HepG2 (cell line): ENCODE results near the gene C1S. TPM values are rescaled to one million over a fixed set of nuclear protein-coding genes. Genes with fewer than 3 reads are reported as not detected.

Experiments used
- ATAC-seq: fragments of 200-7000 bp; cut with Tn5 transposase; 3 replicates; pipeline ENCODE4 v1.9.1; 2020; ENCODE audit warnings: mild to moderate bottlenecking, moderate library complexity
- BruUV-seq: library from RNA; stranded (reverse); fragments of 400-500 nt; replicated peaks from 2 replicates; lab custom pipeline; 2021; lab: Mats Ljungman, UMichigan
- CTCF ChIA-PET: fragments of 300-600 bp; formaldehyde crosslinking; extraction: SDS; loops from one replicate; lab custom pipeline; 2021; ENCODE audit warnings: low total read pairs, inconsistent platforms, low intra/inter-chr PET ratio; lab: Yijun Ruan, JAX
- POLR2A ChIA-PET: fragments of 350-600 bp; sonication (Branson Sonifier 250); formaldehyde crosslinking; loops from one replicate; lab custom pipeline; 2020; ENCODE audit warnings: antibody characterized with exemption, inconsistent platforms; lab: Yijun Ruan, JAX
- DNase-seq: peaks from one replicate; pipeline ENCODE4 v3.0.0-alpha.2; 2015; ENCODE audit warnings: low spot score
- FAIRE-seq: peaks from 3 replicates; lab custom pipeline; 2011; peaks lifted over from hg19 to GRCh38; lab: Jason Lieb, UNC
- H2AFZ ChIP-seq: one replicate; pipeline ENCODE4 v1.6.1; 2011; ENCODE audit warnings: low read length, inconsistent platforms
- H3K27ac ChIP-seq: fragments of 300-600 bp; 3 replicates; pipeline ENCODE4 v1.8.0; 2011; ENCODE audit warnings: mixed run types, mild to moderate bottlenecking, mixed read lengths, low read length, inconsistent platforms; ENCODE audit not compliant: insufficient read depth; ENCODE audit errors: extremely low read length
- H3K27me3 ChIP-seq, 2 experiments: fragments of 200-600 bp in 1 of 2; 2 replicates in 1 of 2; 3 replicates in 1 of 2; pipeline versions ENCODE4 v1.6.0 to v1.8.0; 2011; ENCODE audit warnings: low read length in 2 of 2, mild to moderate bottlenecking in 2 of 2, moderate library complexity in 2 of 2, inconsistent platforms in 1 of 2; ENCODE audit not compliant: insufficient read depth in 2 of 2, control insufficient read depth in 1 of 2
- H3K36me3 ChIP-seq, 2 experiments: fragments of 200-600 bp in 1 of 2; replicated peaks in 1 of 2; 2 replicates in 1 of 2; 3 replicates in 1 of 2; pipeline versions ENCODE4 v1.5.1 to v1.8.0; 2011; ENCODE audit warnings: low read length in 2 of 2, inconsistent platforms in 1 of 2; ENCODE audit not compliant: insufficient read depth in 2 of 2, control insufficient read depth in 1 of 2
- H3K4me1 ChIP-seq: 2 replicates; pipeline ENCODE4 v1.5.1; 2012; ENCODE audit warnings: low read length, inconsistent platforms; ENCODE audit not compliant: insufficient read depth
- H3K4me2 ChIP-seq: 2 replicates; pipeline ENCODE4 v1.6.0; 2011; ENCODE audit warnings: low read depth, low read length, inconsistent platforms
- H3K4me3 ChIP-seq, 3 experiments: fragments of 200-600 bp in 1 of 3; sonication (generic), shearing (Covaris generic) in 1 of 3; replicated peaks in 1 of 3; 2 replicates each; pipeline ENCODE4 v1.5.1; 2011 to 2016; ENCODE audit warnings: low read length in 3 of 3, inconsistent platforms in 2 of 3, low read depth in 2 of 3, mild to moderate bottlenecking in 2 of 3, control low read depth in 1 of 3, mixed read lengths in 1 of 3; ENCODE audit not compliant: insufficient read depth in 1 of 3
- H3K79me2 ChIP-seq: one replicate; pipeline ENCODE4 v1.6.1; 2011; ENCODE audit warnings: low read length, inconsistent platforms; ENCODE audit not compliant: insufficient read depth
- H3K9ac ChIP-seq: 2 replicates; pipeline ENCODE4 v1.6.0; 2011; ENCODE audit warnings: mild to moderate bottlenecking, low read depth, low read length, inconsistent platforms; ENCODE audit not compliant: insufficient read depth
- H3K9me3 ChIP-seq: 2 replicates; pipeline ENCODE4 v1.5.1; 2012; ENCODE audit warnings: mild to moderate bottlenecking, low read length
- H4K20me1 ChIP-seq: 2 replicates; pipeline ENCODE4 v1.6.0; 2011; ENCODE audit warnings: inconsistent platforms, mild to moderate bottlenecking, low read length, moderate library complexity; ENCODE audit not compliant: insufficient read depth
- E2F1 ChIP-seq: sonication (generic); formaldehyde crosslinking; IDR thresholded peaks from 2 replicates; pipeline ENCODE4 v1.5.0; 2020; ENCODE audit warnings: missing genetic modification reagents
- EEA1 ChIP-seq: sonication (generic); formaldehyde crosslinking; IDR thresholded peaks from 2 replicates; pipeline ENCODE4 v1.5.1; 2020; ENCODE audit warnings: mild to moderate bottlenecking, missing genetic modification reagents, borderline replicate concordance
- HOXD1 ChIP-seq: sonication (generic); formaldehyde crosslinking; IDR thresholded peaks from 2 replicates; pipeline ENCODE4 v1.5.0; 2020; ENCODE audit warnings: missing genetic modification reagents
- MBNL3 ChIP-seq: fragments of 250-450 bp; sonication (Bioruptor Pico); conservative IDR thresholded peaks from 2 replicates; pipeline ENCODE4 v1.8.0; 2022; ENCODE audit warnings: mild to moderate bottlenecking, inconsistent platforms
- NFYB ChIP-seq: sonication (generic); formaldehyde crosslinking; IDR thresholded peaks from 2 replicates; pipeline ENCODE4 v1.4.0; 2020; ENCODE audit warnings: missing genetic modification reagents
- PHB2 ChIP-seq: fragments of 450-650 bp; IDR thresholded peaks from 2 replicates; pipeline ENCODE4 v1.6.1; 2018; ENCODE audit not compliant: partially characterized antibody
- RCOR2 ChIP-seq: IDR thresholded peaks from 2 replicates; pipeline ENCODE4 v1.6.1; 2016; ENCODE audit warnings: missing biosample characterization, missing genetic modification reagents
- SATB2 ChIP-seq: sonication (generic); formaldehyde crosslinking; IDR thresholded peaks from 2 replicates; pipeline ENCODE4 v1.5.0; 2020; ENCODE audit warnings: missing genetic modification reagents
- ZFX ChIP-seq: sonication (generic); formaldehyde crosslinking; IDR thresholded peaks from 2 replicates; pipeline ENCODE4 v1.4.0; 2020; ENCODE audit warnings: mild to moderate bottlenecking, low read depth, missing genetic modification reagents, moderate library complexity
- ZNF180 ChIP-seq: sonication (generic); formaldehyde crosslinking; IDR thresholded peaks from 2 replicates; pipeline ENCODE4 v1.4.0; 2020; ENCODE audit warnings: low read depth, missing genetic modification reagents, borderline replicate concordance
- ZNF597 ChIP-seq: sonication (generic); formaldehyde crosslinking; IDR thresholded peaks from 2 replicates; pipeline ENCODE4 v1.5.0; 2020; ENCODE audit warnings: missing genetic modification reagents
- ZNF75D ChIP-seq: sonication (generic); formaldehyde crosslinking; IDR thresholded peaks from 2 replicates; pipeline ENCODE4 v1.8.1; 2023; ENCODE audit warnings: missing genetic modification reagents, mild to moderate bottlenecking, borderline replicate concordance
- ZZZ3 ChIP-seq: sonication (generic); formaldehyde crosslinking; IDR thresholded peaks from 2 replicates; pipeline ENCODE4 v1.4.0; 2020; ENCODE audit warnings: missing genetic modification reagents, mild to moderate bottlenecking, borderline replicate concordance
- WGBS: methylation state at CpG from one replicate; pipeline ENCODE4 v1.1.6; 2017; ENCODE audit warnings: low lambda C conversion rate; 5-methylcytosine and 5-hydroxymethylcytosine counted together
- in situ Hi-C: cut with HindIII; loops from 2 replicates; pipeline ENCODE4 v1.10.0; 2017; ENCODE audit warnings: low pct_unique_long_range_greater_than_20kb; ENCODE audit not compliant: extremely low pct_ligation_motif_present
- intact Hi-C: fragments of 100-400 bp; cut with micrococcal nuclease; formaldehyde crosslinking; loops from one replicate; pipeline ENCODE4 v1.10.0; 2022; ENCODE audit not compliant: unreplicated experiment
- polyA plus RNA-seq, 8 experiments: library from polyadenylated mRNA; depleted of rRNA in 3 of 8; stranded (reverse) in 7 of 8; unstranded in 1 of 8; fragments of >200 nt; fragmentation: Illumina TruSeq in 4 of 8; extraction: Trizol in 4 of 8; gene quantifications; 2 replicates each; pipeline versions ENCODE4 v1.2.1 to v1.2.3, GENCODE V29; 2011 to 2016; ENCODE audit warnings: low read depth in 4 of 8, missing spikeins in 1 of 8, mixed read lengths in 1 of 8; ENCODE audit not compliant: insufficient read depth in 1 of 8
- total RNA-seq, 5 experiments: library from RNA; depleted of rRNA; stranded (reverse); fragments of >200 nt; fragmentation: Illumina TruSeq; extraction: Trizol; gene quantifications; 2 replicates each; pipeline ENCODE4 v1.2.3, GENCODE V29; 2016; ENCODE audit warnings: low read depth in 1 of 5

Gene C1S
- total and polyA plus RNA-seq, 2 of the 13 experiments (the other 11 are each of a cell fraction or from before 2014, with no cell fraction given), result 14.5 to 18.2 TPM

GRCh38 chr12:7064516-7064915 lies 4.0 kb downstream of the C1S start:
- intact Hi-C loops (no loop called here), in situ Hi-C loops (loop anchor here (10.0 kb wide), 1 partner anchor 50 kb away; no protein-coding TSS in a partner anchor)

More at GRCh38 chr12:7064516-7064915, 4.0 kb downstream of the C1S start:
- Histone ChIP-seq H3K4me2 (no peak overlapping the region), H3K4me1 (peaks cover 30% of the 10 kb centered on the region), H3K27me3 (no peaks in the 10 kb centered on the region), H3K27ac (no peak overlapping the region)
- WGBS, result 87% methylated on average over 3 of the region's 3 CpGs
- no peak for DNase-seq
- POLR2A ChIA-PET, result no interaction called here
- CTCF ChIA-PET, result no interaction called here
- BruUV-seq, result no TSS peak
- FAIRE-seq, result no peak
- TF ChIP-seq RCOR2 (no peak), NFYB (CRISPR knock-in tag) (no peak), ZNF597 (no peak), ZZZ3 (CRISPR knock-in tag) (no peak), MBNL3 (no peak), ZNF180 (CRISPR knock-in tag) (no peak), PHB2 (no peak), EEA1 (CRISPR knock-in tag) (no peak), HOXD1 (CRISPR knock-in tag) (no peak), ZFX (CRISPR knock-in tag) (no peak), ZNF75D (CRISPR knock-in tag) (no peak), E2F1 (CRISPR knock-in tag) (no peak), SATB2 (CRISPR knock-in tag) (no peak)
- TF ChIP-seq, all 625 proteins: peak for 0
- Histone ChIP-seq H3K36me3 (no peaks in the 10 kb centered on the region), H4K20me1 (no peaks in the 10 kb centered on the region), H2AFZ (no peak overlapping the region), H3K9ac (no peak overlapping the region), H3K79me2 (no peaks in the 10 kb centered on the region), H3K9me3 (no peaks in the 10 kb centered on the region), H3K4me3 (no peak overlapping the region)
- ATAC-seq, result no peak
